CD14-positive monocyte (primary cell): ENCODE results near the gene ACBD3. TPM values are rescaled to one million over a fixed set of nuclear protein-coding genes. Genes with fewer than 3 reads are reported as not detected.

Experiments used
- DNase-seq, 3 donors: peaks; one replicate each; pipeline ENCODE4 v3.0.0-alpha.2; 2011 to 2022
- H2AFZ ChIP-seq: 2 replicates; pipeline ENCODE4 v1.6.0; 2012; ENCODE audit warnings: mild to moderate bottlenecking, low read depth, low read length, inconsistent platforms; ENCODE audit not compliant: insufficient read depth, poor library complexity, severe bottlenecking
- H3K27ac ChIP-seq, 2 donors: 1 replicate in 1 of 2; 2 replicates in 1 of 2; pipeline ENCODE4 v1.5.1; 2012 to 2013; ENCODE audit warnings: low read length in 2 of 2, control low read depth in 1 of 2, inconsistent platforms in 1 of 2, low read depth in 1 of 2, mild to moderate bottlenecking in 1 of 2
- H3K27me3 ChIP-seq, 2 donors: one replicate each; pipeline versions ENCODE4 v1.6.0 to v1.6.1; 2011 to 2013; ENCODE audit warnings: low read length in 2 of 2; ENCODE audit not compliant: control insufficient read depth in 2 of 2, insufficient read depth in 2 of 2
- H3K36me3 ChIP-seq, 2 donors: replicated peaks in 1 of 2; 1 replicate in 1 of 2; 2 replicates in 1 of 2; pipeline versions ENCODE4 v1.5.1 to v1.6.1; 2012 to 2013; ENCODE audit warnings: low read length in 2 of 2, control low read depth in 1 of 2, inconsistent platforms in 1 of 2, mild to moderate bottlenecking in 1 of 2; ENCODE audit not compliant: insufficient read depth in 2 of 2, control insufficient read depth in 1 of 2
- H3K4me1 ChIP-seq, 2 donors: 1 replicate in 1 of 2; 2 replicates in 1 of 2; pipeline versions ENCODE4 v1.5.1 to v1.6.1; 2012 to 2013; ENCODE audit warnings: low read length in 2 of 2, control low read depth in 1 of 2, inconsistent platforms in 1 of 2, mild to moderate bottlenecking in 1 of 2, moderate library complexity in 1 of 2; ENCODE audit not compliant: insufficient read depth in 2 of 2, control insufficient read depth in 1 of 2
- H3K4me2 ChIP-seq: replicated peaks from 2 replicates; pipeline ENCODE3; 2012; ENCODE audit warnings: low read length, moderate library complexity, mild to moderate bottlenecking; ENCODE audit not compliant: poor library complexity, severe bottlenecking; ENCODE audit errors: extremely low read depth
- H3K4me3 ChIP-seq, 3 experiments: fragments of 200-600 bp in 1 of 3; sonication (generic) in 1 of 3; replicated peaks in 1 of 3; 1 replicate in 2 of 3; 2 replicates in 1 of 3; pipeline ENCODE4 v1.5.1; 2011 to 2013; ENCODE audit warnings: low read length in 3 of 3, mild to moderate bottlenecking in 3 of 3, control low read depth in 2 of 3, low read depth in 2 of 3, inconsistent platforms in 1 of 3, moderate library complexity in 1 of 3
- H3K79me2 ChIP-seq: 2 replicates; pipeline ENCODE4 v1.6.0; 2012; ENCODE audit warnings: mild to moderate bottlenecking, control low read depth, inconsistent platforms, low read length, moderate library complexity; ENCODE audit not compliant: insufficient read depth
- H3K9ac ChIP-seq: 2 replicates; pipeline ENCODE4 v1.6.0; 2017; ENCODE audit warnings: low read length, mild to moderate bottlenecking; ENCODE audit not compliant: insufficient read depth, poor library complexity, severe bottlenecking
- H3K9me3 ChIP-seq, 2 donors: replicated peaks in 1 of 2; 1 replicate in 1 of 2; 2 replicates in 1 of 2; pipeline versions ENCODE4 v1.5.1 to v1.6.1; 2012 to 2013; ENCODE audit warnings: low read length in 2 of 2, control low read depth in 1 of 2; ENCODE audit not compliant: control insufficient read depth in 1 of 2, insufficient read depth in 1 of 2
- H4K20me1 ChIP-seq: 2 replicates; pipeline ENCODE4 v1.6.0; 2012; ENCODE audit warnings: mild to moderate bottlenecking, low read length, control low read depth, moderate library complexity; ENCODE audit not compliant: insufficient read depth
- H3K27ac Mint-ChIP-seq, 7 donors: one replicate each; pipeline ENCODE4 v1.8.0; 2020; ENCODE audit warnings: mild to moderate bottlenecking in 7 of 7, mixed read lengths in 7 of 7, moderate library complexity in 6 of 7, inconsistent platforms in 2 of 7
- H3K27me3 Mint-ChIP-seq, 3 donors: one replicate each; pipeline ENCODE4 v1.8.0; 2021 to 2022; ENCODE audit warnings: low read depth in 3 of 3, mild to moderate bottlenecking in 3 of 3, mixed read lengths in 3 of 3, moderate library complexity in 3 of 3, inconsistent platforms in 1 of 3
- H3K36me3 Mint-ChIP-seq, 2 donors: one replicate each; pipeline ENCODE4 v1.8.0; 2020; ENCODE audit warnings: mixed read lengths in 2 of 2, inconsistent platforms in 1 of 2, mild to moderate bottlenecking in 1 of 2
- H3K4me1 Mint-ChIP-seq: one replicate; pipeline ENCODE4 v1.8.0; 2020; ENCODE audit warnings: mild to moderate bottlenecking, mixed read lengths
- H3K4me3 Mint-ChIP-seq, 2 donors: one replicate each; pipeline ENCODE4 v1.8.0; 2020; ENCODE audit warnings: mild to moderate bottlenecking in 2 of 2, mixed read lengths in 2 of 2, moderate library complexity in 1 of 2
- H3K9me3 Mint-ChIP-seq, 7 donors: one replicate each; pipeline ENCODE4 v1.8.0; 2020 to 2022; ENCODE audit warnings: mixed read lengths in 7 of 7, mild to moderate bottlenecking in 6 of 7, moderate library complexity in 6 of 7, inconsistent platforms in 2 of 7
- WGBS: methylation state at CpG from one replicate; pipeline ENCODE4 v1.1.5; 2013; ENCODE audit warnings: missing lambda C conversion rate; ENCODE audit not compliant: insufficient coverage; 5-methylcytosine and 5-hydroxymethylcytosine counted together
- intact Hi-C, 2 donors: fragments of 100-400 bp; cut with micrococcal nuclease; formaldehyde crosslinking; loops; one replicate each; pipeline versions ENCODE4 v1.15.0 to v1.15.1; 2023
- polyA plus RNA-seq, 3 donors: library from polyadenylated mRNA; depleted of rRNA in 1 of 3; unstranded in 2 of 3; stranded (reverse) in 1 of 3; fragments of 300-500 nt in 2 of 3; fragments of >200 nt in 1 of 3; fragmentation: Illumina TruSeq in 2 of 3; gene quantifications; 1 replicate in 2 of 3; 2 replicates in 1 of 3; pipeline ENCODE4 v1.2.3, GENCODE V29; 2012 to 2021
- TF ChIP-seq, protein P1 (sequence below): fragments of 200-600 bp; IDR thresholded peaks from one replicate; pipeline ENCODE4 v1.8.0; 2022; ENCODE audit warnings: antibody characterized with exemption, mild to moderate bottlenecking

Gene ACBD3
- polyA plus RNA-seq, 3 donors, result 7.0 to 16.3 (median 11.4) TPM

DNA sequence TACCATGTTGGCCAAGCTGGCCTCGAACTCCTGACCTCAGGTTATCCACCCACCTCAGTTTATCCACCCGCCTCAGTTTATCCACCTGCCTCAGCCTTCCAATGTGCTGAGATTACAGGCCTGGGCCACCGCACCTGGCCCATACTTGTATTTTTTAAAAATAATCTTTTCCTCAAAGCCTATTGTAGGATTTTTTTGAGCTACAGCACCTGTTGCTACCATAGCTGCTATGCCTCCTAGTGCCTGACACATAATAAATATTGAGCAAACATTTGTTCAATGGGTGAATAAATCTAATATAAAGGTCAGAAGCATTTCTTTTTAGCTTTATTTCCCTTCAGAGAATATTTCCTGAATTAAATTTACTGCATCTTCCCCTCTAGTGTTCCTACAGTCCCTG is 15.7 kb upstream of the ACBD3 start:
- no peak for DNase-seq
- Histone ChIP-seq H3K9me3 (no peaks in the 10 kb centered on the region), H3K27me3 (no peaks in the 10 kb centered on the region), H3K4me1 (peaks cover 6 to 8% of the 10 kb centered on the region in 2 donors), H3K4me3 (no peak overlapping the region), H3K27ac (no peak overlapping the region), H3K79me2 (no peaks in the 10 kb centered on the region), H3K36me3 (no peaks in the 10 kb centered on the region), H3K4me2 (no peak overlapping the region), H2AFZ (no peak overlapping the region), H4K20me1 (no peaks in the 10 kb centered on the region), H3K9ac (no peak overlapping the region)
- no peak overlapping the region for H3K4me3 Mint-ChIP-seq
- H3K27me3 Mint-ChIP-seq, result peaks cover 0 to 5% (median 2%) of the 10 kb centered on the region in 3 donors
- TF ChIP-seq, protein P1, sequence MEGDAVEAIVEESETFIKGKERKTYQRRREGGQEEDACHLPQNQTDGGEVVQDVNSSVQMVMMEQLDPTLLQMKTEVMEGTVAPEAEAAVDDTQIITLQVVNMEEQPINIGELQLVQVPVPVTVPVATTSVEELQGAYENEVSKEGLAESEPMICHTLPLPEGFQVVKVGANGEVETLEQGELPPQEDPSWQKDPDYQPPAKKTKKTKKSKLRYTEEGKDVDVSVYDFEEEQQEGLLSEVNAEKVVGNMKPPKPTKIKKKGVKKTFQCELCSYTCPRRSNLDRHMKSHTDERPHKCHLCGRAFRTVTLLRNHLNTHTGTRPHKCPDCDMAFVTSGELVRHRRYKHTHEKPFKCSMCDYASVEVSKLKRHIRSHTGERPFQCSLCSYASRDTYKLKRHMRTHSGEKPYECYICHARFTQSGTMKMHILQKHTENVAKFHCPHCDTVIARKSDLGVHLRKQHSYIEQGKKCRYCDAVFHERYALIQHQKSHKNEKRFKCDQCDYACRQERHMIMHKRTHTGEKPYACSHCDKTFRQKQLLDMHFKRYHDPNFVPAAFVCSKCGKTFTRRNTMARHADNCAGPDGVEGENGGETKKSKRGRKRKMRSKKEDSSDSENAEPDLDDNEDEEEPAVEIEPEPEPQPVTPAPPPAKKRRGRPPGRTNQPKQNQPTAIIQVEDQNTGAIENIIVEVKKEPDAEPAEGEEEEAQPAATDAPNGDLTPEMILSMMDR, result no peak
- H3K4me1 Mint-ChIP-seq, result peaks cover 8% of the 10 kb centered on the region
- 100% methylated on average over 2 of the region's 3 CpGs for WGBS
- no peak overlapping the region for H3K27ac Mint-ChIP-seq
- no peaks in the 10 kb centered on the region for H3K9me3 Mint-ChIP-seq
- no peaks in the 10 kb centered on the region for H3K36me3 Mint-ChIP-seq
- intact Hi-C loops, result no loop called here

DNA sequence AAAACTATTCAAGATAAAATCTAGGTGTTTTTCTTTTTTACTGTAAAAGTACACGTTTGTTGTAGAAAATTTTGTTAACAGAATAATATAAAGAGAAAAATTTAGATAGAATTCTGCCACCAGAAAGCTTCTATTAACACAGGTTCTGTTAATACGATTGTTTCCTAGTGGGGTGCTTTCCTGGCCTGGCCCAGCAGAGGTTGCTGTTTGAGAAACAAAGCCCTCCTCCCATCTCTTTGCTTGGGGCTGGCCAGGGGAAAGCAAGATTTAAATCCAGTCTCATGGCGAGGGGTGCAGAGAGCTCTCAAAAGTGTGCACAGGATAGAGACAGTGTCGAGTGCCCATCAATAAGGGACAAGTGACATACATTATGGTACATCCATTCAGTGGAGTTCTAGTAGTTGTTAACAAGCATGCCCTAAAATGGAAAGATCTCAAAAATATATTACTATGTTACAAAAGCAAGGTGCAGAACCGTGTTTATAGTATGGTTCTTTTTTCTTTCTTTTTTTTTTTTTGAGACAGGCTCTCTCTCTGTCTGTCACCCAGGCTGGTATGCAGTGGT is 14.6 kb upstream of the ACBD3 start:
- H3K4me1 Mint-ChIP-seq, result peaks cover 8% of the 10 kb centered on the region
- intact Hi-C loops, result no loop called here
- Histone ChIP-seq H3K79me2 (no peaks in the 10 kb centered on the region), H4K20me1 (no peaks in the 10 kb centered on the region), H3K27me3 (no peaks in the 10 kb centered on the region), H3K4me2 (no peak overlapping the region), H3K4me1 (peaks cover 6 to 8% of the 10 kb centered on the region in 2 donors), H2AFZ (no peak overlapping the region), H3K9me3 (no peaks in the 10 kb centered on the region), H3K36me3 (no peaks in the 10 kb centered on the region), H3K4me3 (no peak overlapping the region), H3K27ac (no peak overlapping the region), H3K9ac (no peak overlapping the region)
- no peak overlapping the region for H3K4me3 Mint-ChIP-seq
- H3K27ac Mint-ChIP-seq, result no peak overlapping the region
- WGBS, result no CpG with 5 or more reads among the region's 5 CpGs
- H3K9me3 Mint-ChIP-seq, result no peaks in the 10 kb centered on the region
- no peak for DNase-seq
- TF ChIP-seq, protein P1, result no peak
- peaks cover 2% of the 10 kb centered on the region in 3 donors for H3K27me3 Mint-ChIP-seq
- H3K36me3 Mint-ChIP-seq, result no peaks in the 10 kb centered on the region
